ENCODE measurements around the gene ARRDC1. TPM values are rescaled to one million over a fixed set of nuclear protein-coding genes. Genes with fewer than 3 reads are reported as not detected.

ARRDC1 gene
- total RNA-seq, 2 donors from 2014 or later = 69.1 to 97.2 TPM

DNA sequence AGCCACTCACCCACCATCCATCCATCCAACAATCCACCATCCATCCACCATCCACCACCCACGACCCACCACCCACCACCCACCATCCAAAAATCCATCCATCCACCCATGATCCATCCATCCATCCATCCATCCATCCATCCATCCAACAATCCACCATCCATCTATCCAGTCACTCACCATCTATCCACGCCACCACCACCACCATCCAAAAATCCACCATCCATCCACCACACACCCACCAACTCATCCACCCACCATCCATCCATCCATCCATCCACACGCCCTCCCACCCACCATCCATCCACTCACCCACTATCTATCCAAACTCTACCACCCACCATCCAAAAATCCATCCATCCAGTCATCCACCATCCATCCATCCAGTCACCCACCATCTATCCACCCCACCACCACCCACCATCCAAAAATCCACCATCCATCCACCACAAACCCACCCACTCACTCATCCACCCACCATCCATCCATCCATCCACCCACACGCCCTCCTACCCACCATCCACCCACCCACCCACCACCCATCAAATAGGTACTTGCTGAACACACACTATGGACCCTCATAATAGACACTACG lies 35.8 kb upstream of the ARRDC1 start:
- Histone ChIP-seq H3K27me3 (no peaks in the 10 kb centered on the region), H3K27ac (no peak overlapping the region), H3K9me3 (no peaks in the 10 kb centered on the region), H3K36me3 (no peaks in the 10 kb centered on the region), H3K4me1 (no peaks in the 10 kb centered on the region), H3K4me3 (no peak overlapping the region), H3K9ac (ENCODE audit: low read depth in 2 of 2, low read length in 2 of 2) (no peak overlapping the region)
- TF ChIP-seq, protein P1, sequence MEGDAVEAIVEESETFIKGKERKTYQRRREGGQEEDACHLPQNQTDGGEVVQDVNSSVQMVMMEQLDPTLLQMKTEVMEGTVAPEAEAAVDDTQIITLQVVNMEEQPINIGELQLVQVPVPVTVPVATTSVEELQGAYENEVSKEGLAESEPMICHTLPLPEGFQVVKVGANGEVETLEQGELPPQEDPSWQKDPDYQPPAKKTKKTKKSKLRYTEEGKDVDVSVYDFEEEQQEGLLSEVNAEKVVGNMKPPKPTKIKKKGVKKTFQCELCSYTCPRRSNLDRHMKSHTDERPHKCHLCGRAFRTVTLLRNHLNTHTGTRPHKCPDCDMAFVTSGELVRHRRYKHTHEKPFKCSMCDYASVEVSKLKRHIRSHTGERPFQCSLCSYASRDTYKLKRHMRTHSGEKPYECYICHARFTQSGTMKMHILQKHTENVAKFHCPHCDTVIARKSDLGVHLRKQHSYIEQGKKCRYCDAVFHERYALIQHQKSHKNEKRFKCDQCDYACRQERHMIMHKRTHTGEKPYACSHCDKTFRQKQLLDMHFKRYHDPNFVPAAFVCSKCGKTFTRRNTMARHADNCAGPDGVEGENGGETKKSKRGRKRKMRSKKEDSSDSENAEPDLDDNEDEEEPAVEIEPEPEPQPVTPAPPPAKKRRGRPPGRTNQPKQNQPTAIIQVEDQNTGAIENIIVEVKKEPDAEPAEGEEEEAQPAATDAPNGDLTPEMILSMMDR (IDR thresholded peaks at IDR 0.05) = no peak
- no peak for DNase-seq
- intact Hi-C loops (cut with DNase I) = no loop called here

DNA sequence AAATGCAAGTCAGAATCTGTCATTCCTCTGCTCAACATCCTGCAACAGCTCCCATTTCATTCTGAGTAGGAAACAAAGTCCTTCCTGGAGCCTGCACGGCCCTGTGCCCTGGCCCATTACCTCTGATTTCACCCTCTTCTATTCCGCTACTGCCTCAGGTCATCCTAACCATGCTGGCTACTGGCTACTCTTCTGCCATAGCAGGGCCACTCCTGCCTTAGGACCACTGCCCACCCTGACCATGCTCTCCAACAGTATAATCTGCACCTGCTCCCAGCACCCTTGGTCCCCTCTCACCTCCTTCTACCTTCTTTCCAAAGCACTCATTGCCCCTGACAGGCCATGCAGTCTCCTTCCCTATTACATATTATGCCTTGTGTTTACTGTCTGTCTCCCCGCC lies 34.9 kb upstream of the ARRDC1 start:
- no peak for DNase-seq
- Histone ChIP-seq H3K36me3 (no peaks in the 10 kb centered on the region), H3K4me3 (no peak overlapping the region), H3K9ac (ENCODE audit: low read depth in 2 of 2, low read length in 2 of 2) (no peak overlapping the region), H3K27me3 (no peaks in the 10 kb centered on the region), H3K9me3 (no peaks in the 10 kb centered on the region), H3K4me1 (no peaks in the 10 kb centered on the region), H3K27ac (no peak overlapping the region)
- TF ChIP-seq, protein P1 (IDR thresholded peaks at IDR 0.05) = no peak
- intact Hi-C loops (cut with DNase I) = no loop called here

DNA sequence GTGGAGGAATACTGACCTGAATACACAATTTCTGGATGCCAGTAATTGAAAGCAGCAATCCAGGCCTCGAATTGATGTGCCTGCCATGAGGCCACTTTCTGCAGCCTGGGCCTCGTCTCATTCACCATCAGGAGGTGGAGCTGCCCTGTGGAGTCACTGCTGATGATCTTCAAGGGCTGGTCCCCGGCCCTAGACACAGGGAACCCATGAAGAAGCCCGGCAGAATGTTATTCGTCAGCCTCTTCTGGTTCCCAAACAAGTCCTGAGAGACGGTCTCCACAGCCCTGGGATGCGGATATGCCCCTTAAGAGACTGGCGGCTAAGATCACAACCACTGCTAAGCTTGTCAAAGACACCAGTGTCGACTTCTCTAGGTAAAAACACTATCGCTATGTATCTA lies 31.3 kb upstream of the ARRDC1 start:
- no peaks in the 10 kb centered on the region for H3K9me3 ChIP-seq
- no peaks in the 10 kb centered on the region for H3K4me1 ChIP-seq
- intact Hi-C loops (cut with DNase I) = no loop called here
- DNase-seq = no peak
- H3K36me3 ChIP-seq = no peaks in the 10 kb centered on the region
- TF ChIP-seq, protein P1 (IDR thresholded peaks at IDR 0.05) = no peak
- H3K4me3 ChIP-seq = no peak overlapping the region
- H3K27ac ChIP-seq = no peak overlapping the region
- no peak overlapping the region for H3K9ac ChIP-seq (ENCODE audit: low read depth in 2 of 2, low read length in 2 of 2)
- no peaks in the 10 kb centered on the region for H3K27me3 ChIP-seq

DNA sequence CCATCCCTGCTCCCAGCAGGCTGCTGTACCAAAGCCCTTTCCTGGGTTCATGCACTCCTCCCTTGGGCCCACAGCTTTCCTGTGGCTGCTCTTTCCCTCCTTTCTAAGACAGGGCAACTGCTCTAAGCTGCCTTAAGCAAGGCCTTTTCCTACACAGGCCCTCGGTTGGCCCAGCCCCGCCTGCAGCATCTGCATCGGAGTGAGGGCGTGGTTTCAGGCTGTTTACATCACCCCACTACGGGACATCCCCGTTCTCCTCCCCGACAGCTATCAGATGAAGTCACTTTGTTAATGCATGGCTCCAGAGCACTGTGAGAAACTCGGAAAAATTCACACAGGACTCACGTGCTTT lies 30.1 kb upstream of the ARRDC1 start:
- H3K4me1 ChIP-seq = no peaks in the 10 kb centered on the region
- H3K9ac ChIP-seq (ENCODE audit: low read depth in 2 of 2, low read length in 2 of 2) = no peak overlapping the region
- TF ChIP-seq, protein P1 (IDR thresholded peaks at IDR 0.05) = no peak
- H3K27ac ChIP-seq = no peak overlapping the region
- DNase-seq = no peak
- H3K4me3 ChIP-seq = no peak overlapping the region
- no peaks in the 10 kb centered on the region for H3K9me3 ChIP-seq
- intact Hi-C loops (cut with DNase I) = no loop called here
- no peaks in the 10 kb centered on the region for H3K27me3 ChIP-seq
- no peaks in the 10 kb centered on the region for H3K36me3 ChIP-seq

DNA sequence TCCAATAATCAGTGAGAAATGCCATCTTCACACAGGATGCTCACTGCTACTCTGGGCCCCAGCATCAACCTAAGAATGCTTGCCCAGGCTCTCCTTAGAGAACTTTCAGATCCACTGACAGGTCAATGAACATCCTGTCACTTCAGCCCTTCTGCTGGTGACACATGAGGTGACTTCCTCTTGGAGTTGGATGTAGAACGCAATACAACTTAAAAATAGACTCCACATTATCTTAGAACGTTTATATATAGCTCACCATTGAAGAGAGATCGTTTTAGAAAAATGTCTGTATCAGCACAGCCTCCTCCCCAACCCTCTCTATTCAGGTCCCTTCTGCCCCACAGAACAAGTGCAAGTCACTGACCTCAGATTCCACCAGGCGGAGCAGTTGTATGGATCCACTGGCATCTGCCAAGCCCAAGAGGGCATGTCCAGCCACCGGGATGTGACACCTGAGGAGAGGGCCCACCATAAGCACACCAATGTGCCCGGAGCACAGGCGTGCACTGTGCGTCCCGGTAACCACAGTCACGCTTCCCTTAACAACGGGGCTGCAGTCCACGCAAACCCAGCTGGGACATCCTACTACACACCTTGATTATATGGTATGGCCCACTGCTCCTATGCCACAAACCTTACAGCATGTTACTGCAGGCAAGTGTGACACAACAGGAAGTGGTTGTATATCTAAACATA lies 29.6 kb upstream of the ARRDC1 start:
- intact Hi-C loops (cut with DNase I) = no loop called here
- Histone ChIP-seq H3K9ac (ENCODE audit: low read depth in 2 of 2, low read length in 2 of 2) (no peak overlapping the region), H3K27me3 (no peaks in the 10 kb centered on the region), H3K4me3 (no peak overlapping the region), H3K27ac (no peak overlapping the region), H3K9me3 (no peaks in the 10 kb centered on the region), H3K4me1 (no peaks in the 10 kb centered on the region), H3K36me3 (no peaks in the 10 kb centered on the region)
- DNase-seq = no peak
- TF ChIP-seq, protein P1 (IDR thresholded peaks at IDR 0.05) = no peak

Measured in colonic mucosa (tissue), 4 donors.